ENCODE measurements around the gene SPATS2. TPM values are rescaled to one million over a fixed set of nuclear protein-coding genes. Genes with fewer than 3 reads are reported as not detected.
"Not testable (repeated sequence)": the region's sequence is repeated elsewhere in the genome, so short reads cannot be mapped to it uniquely, and the experiment has no call there.

The SPATS2 gene
- total RNA-seq, 1 donor from 2014 or later: 58.2 TPM

- DNase-seq: no peak
These were observed 43.6 kb downstream of the SPATS2 start for GRCh38 chr12:49410818-49411217.

- no peak for DNase-seq
These were observed 45.7 kb downstream of the SPATS2 start for GRCh38 chr12:49413010-49413409.

DNA sequence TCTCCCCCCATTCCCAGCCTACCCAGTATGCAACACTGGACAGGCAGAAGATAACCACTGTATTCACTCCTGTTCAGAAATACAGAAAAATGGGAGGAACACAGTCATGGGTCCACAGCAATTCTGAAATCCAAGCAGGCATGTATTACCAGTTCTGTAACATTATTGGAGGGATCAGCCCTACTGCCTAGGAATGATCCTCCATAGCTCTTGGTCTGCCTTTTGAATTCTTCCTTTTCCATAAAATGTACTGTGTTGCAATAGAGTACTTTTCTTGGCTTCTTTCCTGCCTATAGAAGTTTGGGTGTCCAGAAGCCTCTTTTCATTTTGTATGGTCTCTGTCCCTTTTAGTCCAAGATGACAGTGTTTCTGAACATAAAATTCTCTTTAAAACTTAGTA, 46.5 kb downstream of the SPATS2 start:
- DNase-seq: no peak

DNA sequence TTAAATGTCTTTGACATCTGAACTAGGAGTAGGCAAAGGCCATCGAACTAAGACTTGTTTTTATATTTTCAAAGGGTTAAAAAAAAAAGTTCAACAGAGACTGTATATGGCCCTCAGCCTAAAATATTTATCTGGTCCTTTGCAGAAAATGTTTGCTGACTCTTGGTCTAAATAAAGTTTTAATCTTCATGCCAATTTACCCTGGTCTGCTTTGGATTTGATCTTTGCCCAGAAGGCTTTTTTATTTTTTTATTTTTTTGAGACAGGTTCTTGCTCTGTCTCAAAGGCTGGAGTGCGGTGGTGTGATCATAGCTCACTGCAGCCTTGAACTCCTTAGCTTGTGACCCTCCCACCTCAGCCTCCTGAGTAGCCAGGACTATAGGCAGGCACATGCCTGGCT, 47.1 kb downstream of the SPATS2 start:
- no peak for DNase-seq

DNA sequence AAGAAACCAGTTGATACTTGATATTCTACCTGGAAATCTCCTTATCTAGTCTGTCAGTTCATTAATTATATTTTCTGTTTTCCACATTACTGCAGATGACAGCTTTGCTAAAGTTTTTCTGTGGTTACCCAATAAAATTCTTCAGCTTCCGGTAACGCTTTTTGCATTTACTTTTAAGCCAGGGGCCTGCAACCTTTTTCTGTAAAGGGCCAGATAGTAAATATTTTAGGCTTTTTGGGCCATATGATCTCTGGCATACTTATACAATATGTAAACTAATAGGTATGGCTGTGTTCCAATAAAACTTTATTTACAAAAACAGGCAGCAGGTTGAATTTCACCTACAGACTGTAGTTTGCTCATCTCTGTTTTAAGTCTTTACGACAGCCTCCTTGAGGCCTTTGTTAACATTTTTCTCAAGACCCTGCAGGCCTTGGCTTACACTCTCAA, 48.3 kb downstream of the SPATS2 start:
- DNase-seq: no peak

DNA sequence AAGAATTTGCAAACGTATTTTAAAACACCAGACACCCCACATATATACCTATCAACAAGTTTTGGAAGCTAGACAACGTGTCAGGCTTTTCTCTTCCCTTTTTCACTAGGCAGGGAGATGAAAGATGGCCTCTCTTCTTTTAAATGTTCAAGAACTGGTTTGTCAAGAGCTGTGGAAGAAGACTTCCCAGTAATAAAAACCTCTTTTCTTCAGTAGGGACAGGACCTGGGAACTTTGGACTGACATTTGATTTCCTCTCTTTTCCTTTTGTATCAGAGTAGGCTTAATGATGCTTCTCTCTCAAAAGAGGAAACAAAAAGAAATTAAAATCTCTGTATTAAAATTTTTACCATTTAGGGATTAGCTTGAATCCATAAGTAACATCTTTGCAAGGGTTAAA, 49.6 kb downstream of the SPATS2 start:
- no peak for DNase-seq

- no peak for DNase-seq
These were observed 50.3 kb downstream of the SPATS2 start for GRCh38 chr12:49417558-49417957.

GRCh38 chr12:49420556-49420955, 53.3 kb downstream of the SPATS2 start:
- DNase-seq: no peak

DNA sequence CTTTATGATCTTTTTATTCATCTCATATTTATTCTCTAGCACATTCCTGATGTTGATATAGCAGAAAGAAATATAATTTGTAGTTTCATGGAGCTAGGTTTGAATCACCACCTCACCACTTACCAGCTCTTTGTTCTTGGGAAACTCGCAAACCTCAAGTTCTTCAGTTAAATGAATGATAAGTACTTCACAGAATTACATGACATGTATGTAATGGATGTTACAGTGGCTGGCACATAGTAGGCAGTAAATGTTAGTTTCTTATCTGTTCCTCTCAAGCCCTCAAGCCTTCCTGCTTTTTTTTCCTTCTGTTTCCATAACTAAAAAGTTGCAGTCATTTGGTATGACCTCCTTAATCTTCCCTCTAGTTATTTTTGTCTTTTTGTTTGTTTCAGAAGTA, 54.9 kb downstream of the SPATS2 start:
- DNase-seq: no peak

- peak; percentile 17 for DNase-seq
These were observed 61.5 kb downstream of the SPATS2 start for GRCh38 chr12:49428793-49429192.

DNA sequence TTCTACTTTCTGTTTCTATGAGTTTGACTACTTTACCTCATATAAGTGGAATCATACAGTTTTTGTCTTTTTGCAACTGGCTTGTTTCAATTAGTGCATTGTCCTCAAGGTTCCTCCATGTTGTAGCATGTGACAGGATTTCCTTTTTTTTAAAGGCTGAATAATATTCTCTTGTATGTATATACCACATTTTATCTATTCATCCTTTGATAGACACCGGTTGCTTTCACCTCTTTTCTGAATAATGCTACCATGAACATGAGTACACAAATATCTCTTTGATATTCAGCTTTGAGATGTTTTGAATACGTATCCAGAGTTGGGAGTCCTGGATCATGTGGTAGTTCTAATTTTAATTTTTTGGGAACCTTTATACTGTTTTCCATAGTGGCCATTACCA, 65.4 kb downstream of the SPATS2 start:
- DNase-seq: no peak

DNA sequence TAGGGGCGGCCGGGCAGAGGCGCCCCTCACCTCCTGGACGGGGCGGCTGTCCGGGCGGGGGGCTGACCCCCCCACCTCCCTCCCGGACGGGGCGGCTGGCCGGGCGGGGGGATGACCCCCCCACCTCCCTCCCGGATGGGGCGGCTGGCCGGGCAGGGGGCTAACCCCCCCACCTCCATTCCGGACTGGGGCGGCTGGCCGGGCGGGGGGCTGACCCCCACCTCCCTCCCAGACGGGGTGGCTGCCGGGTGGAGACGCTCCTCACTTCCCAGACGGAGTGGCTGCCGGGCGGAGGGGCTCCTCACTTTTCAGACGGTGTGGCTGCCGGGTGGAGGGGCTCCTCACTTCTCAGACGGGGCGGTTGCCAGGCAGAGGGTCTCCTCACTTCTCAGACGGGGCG, 69.5 kb downstream of the SPATS2 start:
- not testable (repeated sequence) for DNase-seq

- no peak for DNase-seq
These were observed 71.8 kb downstream of the SPATS2 start for GRCh38 chr12:49439042-49439441.

GRCh38 chr12:49440035-49440434, 72.8 kb downstream of the SPATS2 start:
- no peak for DNase-seq

- no peak for DNase-seq
These were observed 75.7 kb downstream of the SPATS2 start for GRCh38 chr12:49442915-49443314.

DNA sequence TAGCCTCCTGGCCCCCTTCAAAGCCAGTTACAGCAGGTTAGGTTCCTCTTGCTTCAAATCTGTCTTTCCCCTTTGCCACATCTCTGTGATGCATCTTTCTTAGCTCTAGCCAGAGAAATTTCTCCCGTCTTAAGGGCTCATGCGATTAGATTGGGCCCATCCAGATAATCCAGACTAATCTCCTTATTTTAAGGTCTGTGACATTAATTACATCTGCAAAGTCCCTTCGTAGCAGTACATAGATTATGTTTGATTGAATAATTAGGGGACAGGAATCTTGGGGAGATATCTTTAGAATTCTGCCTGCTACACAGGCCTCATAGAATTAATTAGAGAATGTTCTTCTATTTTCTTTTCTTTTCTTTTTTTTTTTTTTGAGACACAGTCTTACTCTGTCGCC, 79.3 kb downstream of the SPATS2 start:
- DNase-seq: no peak

- DNase-seq: no peak
These were observed 81.6 kb downstream of the SPATS2 start for GRCh38 chr12:49448858-49449257.

DNA sequence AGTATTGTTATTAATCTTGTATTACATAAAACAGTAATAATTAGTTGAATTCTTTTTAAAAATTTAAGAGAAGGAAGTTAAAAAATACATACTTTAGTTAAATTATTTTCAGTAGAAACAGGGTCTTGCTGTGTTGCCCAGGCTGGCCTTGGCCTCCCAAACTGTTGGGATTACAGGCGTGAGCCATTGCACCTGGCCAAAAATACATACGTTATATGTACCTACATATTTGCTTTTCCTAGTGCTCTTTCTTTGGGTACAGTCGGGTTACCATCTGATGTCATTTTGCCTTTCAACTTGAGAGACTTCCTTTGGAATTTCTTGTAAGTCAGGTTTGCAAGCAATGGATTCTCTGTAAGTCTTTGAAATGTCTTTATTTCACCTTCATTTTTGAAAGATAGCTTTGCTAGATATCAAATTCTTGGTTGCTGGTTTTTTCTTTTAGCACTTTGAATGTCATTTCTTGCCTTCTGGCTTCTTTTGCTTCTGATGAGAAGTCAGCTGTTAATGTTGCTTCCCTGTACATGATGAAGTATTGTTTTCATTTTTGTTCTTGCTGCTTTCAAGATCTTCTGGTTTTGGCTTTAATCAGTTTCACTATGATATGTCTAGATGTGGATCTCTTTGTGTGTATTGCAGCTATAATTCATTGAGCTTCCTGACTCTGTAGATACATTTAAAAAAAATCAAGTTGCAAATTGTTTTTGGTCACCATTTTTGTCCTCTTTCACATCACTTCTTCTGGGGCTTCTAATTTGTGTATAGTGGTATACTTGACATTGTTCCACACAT, 84.4 kb downstream of the SPATS2 start:
- DNase-seq: no peak

GRCh38 chr12:49455501-49455900, 88.2 kb downstream of the SPATS2 start:
- DNase-seq: no peak

DNA sequence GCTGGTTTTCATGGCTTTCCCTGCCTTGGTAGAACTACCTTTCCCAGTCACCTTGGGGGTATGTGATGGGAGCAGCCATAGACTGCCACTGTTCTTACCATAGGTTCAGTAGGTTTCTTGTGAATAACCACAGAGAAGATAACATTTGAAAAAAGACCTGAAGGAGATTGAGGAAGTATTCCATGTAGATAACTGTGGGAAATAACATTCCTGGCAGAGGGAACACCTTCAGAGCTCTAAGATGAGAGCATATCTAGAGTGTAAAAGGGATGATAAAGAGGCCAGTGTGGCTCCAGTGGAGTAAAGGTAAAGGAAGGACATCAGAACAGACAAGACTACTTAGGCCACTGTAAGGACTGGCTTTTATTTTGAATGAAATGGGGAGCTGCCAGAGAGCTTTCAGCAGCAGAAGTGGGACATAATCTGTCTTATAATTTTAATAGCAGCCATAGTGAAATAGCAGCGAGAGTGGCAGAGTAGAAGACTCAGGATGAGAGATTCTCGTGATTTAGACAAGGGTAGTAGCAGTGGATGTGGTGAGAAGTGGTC, 88.9 kb downstream of the SPATS2 start:
- no peak for DNase-seq

GRCh38 chr12:49458816-49459215, 91.6 kb downstream of the SPATS2 start:
- DNase-seq: no peak

GRCh38 chr12:49461221-49461620, 94.0 kb downstream of the SPATS2 start:
- no peak for DNase-seq

GRCh38 chr12:49462083-49462744, 95.0 kb downstream of the SPATS2 start:
- no peak for DNase-seq

- DNase-seq: no peak
These were observed 97.9 kb downstream of the SPATS2 start for GRCh38 chr12:49465132-49465531.
